Endothelial cell of umbilical vein (primary cell): Measurements from ENCODE around the gene GFPT2. TPM values are rescaled to one million over a fixed set of nuclear protein-coding genes. Genes with fewer than 3 reads are reported as not detected.

Source experiments
- BruUV-seq: library from RNA; stranded (reverse); fragments of 400-500 nt; replicated peaks from 2 replicates; lab custom pipeline; 2021; lab: Mats Ljungman, UMichigan
- CTCF ChIA-PET: fragments of 300-600, 350-600 bp; sonication (Branson Sonifier 250); formaldehyde crosslinking; loops from one replicate; lab custom pipeline; 2021; ENCODE audit warnings: antibody characterized with exemption, inconsistent platforms; lab: Charles Lee
- POLR2A ChIA-PET: fragments of 300-600, 350-600 bp; sonication (Branson Sonifier 250); formaldehyde crosslinking; loops from one replicate; lab custom pipeline; 2021; ENCODE audit warnings: antibody characterized with exemption, inconsistent platforms; lab: Charles Lee
- DNase-seq: peaks from one replicate; pipeline ENCODE4 v3.0.0-alpha.2; 2011; ENCODE audit warnings: low read depth, low spot score
- FAIRE-seq: peaks from 2 replicates; lab custom pipeline; 2011; peaks lifted over from hg19 to GRCh38; lab: Jason Lieb, UNC
- H2AFZ ChIP-seq: 2 replicates; pipeline ENCODE4 v1.6.0; 2012; ENCODE audit warnings: low read depth, low read length, control low read depth, inconsistent platforms
- H3K27ac ChIP-seq: 2 replicates; pipeline ENCODE4 v1.5.1; 2011; ENCODE audit warnings: low read depth, mild to moderate bottlenecking, control low read depth, low read length, moderate library complexity; ENCODE audit not compliant: insufficient read depth
- H3K27me3 ChIP-seq, 2 experiments: 2 replicates each; pipeline versions ENCODE4 v1.6.0 to v1.6.1; 2011; ENCODE audit warnings: low read length in 2 of 2, mixed read lengths in 1 of 2; ENCODE audit not compliant: control insufficient read depth in 2 of 2, insufficient read depth in 2 of 2
- H3K36me3 ChIP-seq, 2 experiments: 2 replicates in 1 of 2; 3 replicates in 1 of 2; pipeline ENCODE4 v1.5.1; 2011; ENCODE audit warnings: low read length in 2 of 2, mild to moderate bottlenecking in 1 of 2, moderate library complexity in 1 of 2; ENCODE audit not compliant: control insufficient read depth in 2 of 2, insufficient read depth in 2 of 2; ENCODE audit errors: extremely low read depth in 1 of 2
- H3K4me1 ChIP-seq: 3 replicates; pipeline ENCODE4 v1.5.1; 2011; ENCODE audit warnings: mild to moderate bottlenecking, low read length; ENCODE audit not compliant: control insufficient read depth, insufficient read depth; ENCODE audit errors: extremely low read depth
- H3K4me2 ChIP-seq: 2 replicates; pipeline ENCODE4 v1.6.1; 2011; ENCODE audit warnings: low read length, control low read depth, mixed read lengths; ENCODE audit not compliant: insufficient read depth
- H3K4me3 ChIP-seq, 3 experiments: fragments of 200-600 bp in 1 of 3; sonication (generic), shearing (Covaris generic) in 1 of 3; replicated peaks in 1 of 3; 2 replicates each; pipeline ENCODE4 v1.5.1; 2011 to 2016; ENCODE audit warnings: control low read depth in 3 of 3, low read length in 3 of 3, mild to moderate bottlenecking in 2 of 3, inconsistent platforms in 1 of 3, low read depth in 1 of 3, moderate library complexity in 1 of 3; ENCODE audit not compliant: insufficient read depth in 1 of 3
- H3K79me2 ChIP-seq: 2 replicates; pipeline ENCODE4 v1.6.0; 2012; ENCODE audit warnings: low read length, inconsistent platforms; ENCODE audit not compliant: control insufficient read depth, insufficient read depth
- H3K9ac ChIP-seq: replicated peaks from 2 replicates; pipeline ENCODE3; 2011; ENCODE audit warnings: low read length, control low read depth; ENCODE audit not compliant: insufficient read depth; ENCODE audit errors: extremely low read depth
- H3K9me1 ChIP-seq: replicated peaks from 3 replicates; pipeline ENCODE4 v1.6.0; 2011; ENCODE audit warnings: mild to moderate bottlenecking, low read length; ENCODE audit not compliant: control insufficient read depth, insufficient read depth; ENCODE audit errors: extremely low read depth
- H3K9me3 ChIP-seq: replicated peaks from 2 replicates; pipeline ENCODE4 v1.5.1; 2012; ENCODE audit warnings: low read length, inconsistent platforms; ENCODE audit not compliant: control insufficient read depth, insufficient read depth
- H4K20me1 ChIP-seq: replicated peaks from 2 replicates; pipeline ENCODE3; 2011; ENCODE audit warnings: mild to moderate bottlenecking, low read length; ENCODE audit not compliant: control insufficient read depth, insufficient read depth; ENCODE audit errors: extremely low read depth
- CTCF ChIP-seq, 2 donors: IDR thresholded peaks; 1 replicate in 1 of 2; 2 replicates in 1 of 2; pipeline ENCODE4 v1.5.1; 2011; ENCODE audit warnings: low read length in 2 of 2, mild to moderate bottlenecking in 2 of 2, moderate library complexity in 2 of 2, control low read depth in 1 of 2, inconsistent platforms in 1 of 2, low read depth in 1 of 2; ENCODE audit not compliant: insufficient read depth in 1 of 2; ENCODE audit errors: extremely low read depth in 1 of 2
- EZH2 ChIP-seq: IDR thresholded peaks from 2 replicates; pipeline ENCODE4 v1.6.1; 2012; ENCODE audit warnings: borderline replicate concordance, low read depth, mild to moderate bottlenecking, moderate library complexity, low read length, inconsistent platforms; ENCODE audit not compliant: severe bottlenecking
- FOS ChIP-seq: IDR thresholded peaks from 2 replicates; pipeline ENCODE4 v1.6.1; 2011; ENCODE audit warnings: mild to moderate bottlenecking, low read length, moderate library complexity, borderline replicate concordance; ENCODE audit not compliant: insufficient read depth
- GATA2 ChIP-seq: IDR thresholded peaks from 2 replicates; pipeline ENCODE4 v1.7.0; 2011; ENCODE audit warnings: low read depth, mild to moderate bottlenecking, moderate library complexity, mixed read lengths, low read length; ENCODE audit not compliant: insufficient read length, insufficient read depth
- JUN ChIP-seq: IDR thresholded peaks from 2 replicates; pipeline ENCODE4 v1.6.1; 2011; ENCODE audit warnings: borderline replicate concordance, low read depth; ENCODE audit not compliant: insufficient read length, insufficient read depth
- MAX ChIP-seq: IDR thresholded peaks from 2 replicates; pipeline ENCODE4 v1.6.1; 2011; ENCODE audit not compliant: insufficient read depth, insufficient read length
- MYC ChIP-seq: IDR thresholded peaks from one replicate; pipeline ENCODE4 v1.6.1; 2011; ENCODE audit warnings: mild to moderate bottlenecking, low read depth, low read length
- POLR2A ChIP-seq: IDR thresholded peaks from 2 replicates; pipeline ENCODE4 v1.6.1; 2012; ENCODE audit warnings: low read depth, mild to moderate bottlenecking, control low read depth, low read length
- POLR2AphosphoS5 ChIP-seq: IDR thresholded peaks from 2 replicates; pipeline ENCODE4 v1.6.1; 2012; ENCODE audit warnings: low read depth, mild to moderate bottlenecking, control low read depth, low read length, moderate library complexity; ENCODE audit not compliant: insufficient read depth
- dilution Hi-C: fragments of 300-500 bp; cut with MboI; formaldehyde crosslinking; loops from one replicate; pipeline ENCODE4 v1.15.0; 2019; ENCODE audit warnings: low sequenced_read_pairs; ENCODE audit not compliant: extremely low pct_ligation_motif_present
- intact Hi-C: fragments of 100-400 bp; cut with micrococcal nuclease; formaldehyde crosslinking; loops from one replicate; pipeline ENCODE4 v1.10.0; 2022
- polyA plus RNA-seq, 4 experiments: library from polyadenylated mRNA; depleted of rRNA in 3 of 4; stranded (reverse) in 3 of 4; unstranded in 1 of 4; fragments of >200 nt; gene quantifications; 2 replicates each; pipeline versions ENCODE4 v1.2.1 to v1.2.3, GENCODE V29; 2011 to 2012; ENCODE audit warnings: missing spikeins in 1 of 4
- total RNA-seq: library from RNA; stranded (reverse); gene quantifications from 2 replicates; pipeline ENCODE4 v1.2.3, GENCODE V29; 2021

Gene GFPT2
- total and polyA plus RNA-seq, 2 donors (not counting 3 experiments of a cell fraction or from before 2014, with no cell fraction given), result 4.3 to 4.5 TPM

GRCh38 chr5:180323941-180324600, 29.1 kb downstream of the GFPT2 start:
- H3K4me1 ChIP-seq, result no peaks in the 10 kb centered on the region
- CTCF ChIA-PET, result interaction anchor here (0.9 to 2.8 kb wide), 4 partner anchors 8 to 123 kb away, joined by 3 to 15 read pairs (median 4); partner anchors contain the start of gene RASGEF1C
- H3K9me1 ChIP-seq, result no peaks in the 10 kb centered on the region
- intact Hi-C loops, result no loop called here
- BruUV-seq, result no TSS peak
- H3K27me3 ChIP-seq, result no peaks in the 10 kb centered on the region
- no peak overlapping the region for H2AFZ ChIP-seq
- H3K4me3 ChIP-seq, result no peak overlapping the region
- H3K9ac ChIP-seq, result no peak overlapping the region
- TF ChIP-seq FOS (no peak), CTCF (IDR thresholded peaks at IDR 0.05; ENCODE audit: extremely low read depth in 1 of 2, insufficient read depth in 1 of 2, low read depth in 1 of 2, low read length in 2 of 2) (no peak), JUN (no peak), POLR2A (no peak), GATA2 (no peak), EZH2 (no peak), MYC (no peak), MAX (no peak), POLR2AphosphoS5 (no peak)
- no peaks in the 10 kb centered on the region for H3K79me2 ChIP-seq
- no peak overlapping the region for H3K27ac ChIP-seq
- POLR2A ChIA-PET, result no interaction called here
- dilution Hi-C loops, result no loop called here
- no peak overlapping the region for H3K4me2 ChIP-seq
- H3K9me3 ChIP-seq, result no peaks in the 10 kb centered on the region
- DNase-seq (no peak), FAIRE-seq (no peak)
- no peaks in the 10 kb centered on the region for H4K20me1 ChIP-seq
- no peaks in the 10 kb centered on the region for H3K36me3 ChIP-seq
